Activated T-cell treated with anti-CD3 and anti-CD28 coated beads, Interleukin-2, amount 50 U/mL, for 72 hours (primary cell): Measurements from ENCODE around the gene SH3BP2. TPM values are rescaled to one million over a fixed set of nuclear protein-coding genes. Genes with fewer than 3 reads are reported as not detected.

Experiments used
- ATAC-seq, 2 donors: fragments of 150-1000 bp; cut with Tn5 transposase; replicated peaks in 1 of 2; 2 replicates each; pipeline ENCODE4 v1.10.0; 2021; ENCODE audit warnings: moderate library complexity in 2 of 2, mild to moderate bottlenecking in 1 of 2
- DNase-seq, 2 donors: peaks; one replicate each; pipeline ENCODE4 v3.0.0; 2021 to 2022; ENCODE audit warnings: mixed read lengths in 1 of 2
- H3K27ac Mint-ChIP-seq: one replicate; pipeline ENCODE4 v1.8.0; 2022; ENCODE audit warnings: mild to moderate bottlenecking, moderate library complexity, mixed read lengths
- H3K27me3 Mint-ChIP-seq: one replicate; pipeline ENCODE4 v1.8.0; 2022; ENCODE audit warnings: low read depth, mixed read lengths
- H3K36me3 Mint-ChIP-seq, 2 donors: one replicate each; pipeline ENCODE4 v1.8.0; 2022; ENCODE audit warnings: mixed read lengths in 2 of 2, mild to moderate bottlenecking in 1 of 2; ENCODE audit not compliant: insufficient read depth in 2 of 2
- H3K4me1 Mint-ChIP-seq: one replicate; pipeline ENCODE4 v1.8.0; 2022; ENCODE audit warnings: low read depth, mixed read lengths
- H3K4me3 Mint-ChIP-seq, 2 donors: one replicate each; pipeline ENCODE4 v1.8.0; 2022; ENCODE audit warnings: mild to moderate bottlenecking in 2 of 2, mixed read lengths in 2 of 2, moderate library complexity in 2 of 2
- H3K9me3 Mint-ChIP-seq, 2 donors: one replicate each; pipeline ENCODE4 v1.8.0; 2022; ENCODE audit warnings: mixed read lengths in 2 of 2
- total RNA-seq, 2 donors: library from RNA; stranded (reverse); gene quantifications; one replicate each; pipeline ENCODE4 v1.2.3, GENCODE V29; 2022

The SH3BP2 gene
- total RNA-seq, 2 donors from 2014 or later = 60.7 to 65.6 TPM

DNA sequence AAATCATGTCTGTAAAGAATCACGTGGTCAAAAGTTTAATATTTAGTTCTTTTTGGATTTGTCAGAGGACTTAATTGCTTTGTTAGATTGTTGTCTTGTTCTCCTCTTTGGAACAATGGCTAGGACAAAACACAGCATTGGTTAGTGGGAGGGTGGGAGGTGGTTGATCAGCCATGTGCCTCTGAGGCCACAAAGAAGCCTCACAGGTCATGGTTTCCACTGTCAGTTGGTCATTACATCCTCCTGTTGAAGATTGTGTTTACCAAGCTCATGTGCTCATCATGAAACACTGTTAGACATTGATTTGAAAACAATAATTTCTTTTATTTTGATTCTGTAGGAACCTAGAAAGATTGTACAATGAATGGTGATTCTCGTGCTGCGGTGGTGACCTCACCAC lies 82.7 kb downstream of the SH3BP2 start:
- peaks cover 41% of the 10 kb centered on the region for H3K4me1 Mint-ChIP-seq
- ATAC-seq (no peak), DNase-seq (no peak)
- no peaks in the 10 kb centered on the region for H3K9me3 Mint-ChIP-seq
- H3K4me3 Mint-ChIP-seq = no peak overlapping the region
- H3K27ac Mint-ChIP-seq = no peak overlapping the region
- peaks cover 5 to 21% of the 10 kb centered on the region in 2 donors for H3K36me3 Mint-ChIP-seq
- H3K27me3 Mint-ChIP-seq = no peaks in the 10 kb centered on the region

GRCh38 chr4:2878346-2878745 lies 85.5 kb downstream of the SH3BP2 start:
- H3K4me1 Mint-ChIP-seq = peaks cover 26% of the 10 kb centered on the region

DNA sequence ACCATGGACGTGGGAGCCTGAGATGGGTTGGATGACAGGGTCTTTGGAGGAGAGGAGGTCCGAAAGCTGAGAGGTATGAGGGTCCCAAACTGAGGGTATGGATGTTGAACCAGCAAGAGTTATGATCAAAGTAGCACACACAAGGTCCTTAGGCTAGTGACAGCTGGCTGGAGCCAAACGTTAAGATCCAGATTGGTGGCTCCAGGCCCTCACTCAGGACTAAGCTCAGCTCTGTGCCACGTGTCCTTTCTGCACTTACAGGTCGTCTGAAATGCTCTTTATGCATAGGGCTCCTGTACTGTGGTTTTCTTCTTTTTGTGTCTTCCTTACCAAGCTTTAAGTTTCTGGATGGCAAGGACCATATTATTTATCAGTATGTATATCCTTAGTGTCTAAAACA lies 86.1 kb downstream of the SH3BP2 start:
- Mint-ChIP-seq H3K9me3 (no peaks in the 10 kb centered on the region), H3K27me3 (no peaks in the 10 kb centered on the region), H3K27ac (no peak overlapping the region), H3K4me1 (peaks cover 26% of the 10 kb centered on the region), H3K36me3 (peaks cover 5 to 24% of the 10 kb centered on the region in 2 donors), H3K4me3 (no peak overlapping the region)
- ATAC-seq (no peak), DNase-seq (no peak)

More at GRCh38 chr4:2878346-2878745, 85.5 kb downstream of the SH3BP2 start:
- peak in 1 of 2 donors; percentile 4 for DNase-seq
- peak overlapping the region; percentile 1 to 2 for H3K4me3 Mint-ChIP-seq
- H3K27me3 Mint-ChIP-seq = no peaks in the 10 kb centered on the region
- peak overlapping the region; percentile 1 for H3K27ac Mint-ChIP-seq
- H3K9me3 Mint-ChIP-seq = no peaks in the 10 kb centered on the region
- ATAC-seq = peak; percentile 71 to 80
- peaks cover 5 to 21% of the 10 kb centered on the region in 2 donors for H3K36me3 Mint-ChIP-seq

DNA sequence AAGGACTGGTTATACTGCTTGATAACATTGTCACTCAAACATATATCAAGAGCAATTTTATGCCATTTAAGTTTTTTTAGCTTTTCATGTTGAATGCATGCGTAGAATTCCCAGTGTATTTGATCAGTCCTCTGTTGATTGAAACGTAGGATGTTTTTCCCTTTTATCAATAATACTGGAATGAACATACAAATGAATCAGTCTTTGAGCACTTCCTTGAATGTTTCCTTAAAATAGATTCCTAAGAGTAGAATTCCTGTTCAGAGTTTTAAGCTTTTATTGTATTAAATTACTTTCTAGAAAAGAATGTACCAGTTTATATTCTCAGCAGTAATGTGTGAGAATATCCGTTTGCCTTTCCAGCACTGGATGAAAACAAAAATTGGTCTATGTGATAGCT lies 88.5 kb downstream of the SH3BP2 start:
- ATAC-seq (no peak), DNase-seq (no peak)
- H3K36me3 Mint-ChIP-seq = peaks cover 17 to 36% of the 10 kb centered on the region in 2 donors
- no peak overlapping the region for H3K27ac Mint-ChIP-seq
- H3K27me3 Mint-ChIP-seq = no peaks in the 10 kb centered on the region
- no peaks in the 10 kb centered on the region for H3K9me3 Mint-ChIP-seq
- H3K4me1 Mint-ChIP-seq = peaks cover 19% of the 10 kb centered on the region
- H3K4me3 Mint-ChIP-seq = no peak overlapping the region

DNA sequence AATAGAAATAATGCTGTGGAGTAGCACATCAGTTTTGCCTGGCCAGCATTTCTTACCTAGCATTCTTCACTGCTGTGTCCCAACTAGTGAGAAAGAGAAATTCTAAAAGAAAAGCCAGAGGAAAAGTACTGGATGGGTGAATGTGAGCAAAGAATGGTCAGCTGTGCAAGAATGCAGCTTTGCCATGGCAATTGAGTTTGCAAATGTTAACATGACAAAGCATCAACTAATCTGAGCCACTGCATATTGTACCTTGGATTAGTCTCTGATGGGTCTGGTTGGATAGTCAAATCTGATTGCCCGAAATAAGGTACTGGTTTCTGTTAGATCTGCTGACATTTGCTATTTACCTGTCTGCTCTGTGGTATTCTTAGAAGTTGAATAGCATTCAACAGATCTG lies 89.5 kb downstream of the SH3BP2 start:
- Mint-ChIP-seq H3K36me3 (peaks cover 17 to 36% of the 10 kb centered on the region in 2 donors), H3K4me1 (peaks cover 15% of the 10 kb centered on the region), H3K27ac (no peak overlapping the region), H3K9me3 (no peaks in the 10 kb centered on the region), H3K27me3 (no peaks in the 10 kb centered on the region), H3K4me3 (no peak overlapping the region)
- no peak for ATAC-seq
- DNase-seq = no peak

DNA sequence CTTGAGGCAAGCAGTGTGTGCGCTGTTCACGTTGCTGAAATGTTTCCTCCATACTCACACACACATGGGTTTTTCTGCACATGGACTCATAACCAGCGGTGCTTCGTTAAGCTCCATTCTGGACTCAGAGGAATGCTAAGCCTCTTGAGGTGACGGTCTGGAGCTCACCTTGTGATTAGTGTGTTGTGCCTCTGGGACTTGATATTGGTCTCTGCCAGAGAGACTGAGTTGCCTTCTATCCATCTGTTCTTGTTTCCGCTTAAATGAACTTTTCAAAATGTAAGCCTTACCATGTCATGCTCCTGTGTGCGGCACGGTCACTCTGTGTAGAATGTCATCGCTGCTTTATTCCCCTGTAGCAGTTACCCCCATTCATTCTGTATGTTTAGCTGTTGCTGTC lies 93.3 kb downstream of the SH3BP2 start:
- DNase-seq (no peak), ATAC-seq (no peak)
- H3K27me3 Mint-ChIP-seq = no peaks in the 10 kb centered on the region
- H3K36me3 Mint-ChIP-seq = peaks cover 14 to 19% of the 10 kb centered on the region in 2 donors
- peaks cover 5% of the 10 kb centered on the region for H3K4me1 Mint-ChIP-seq
- H3K27ac Mint-ChIP-seq = peak overlapping the region; percentile 80
- no peak overlapping the region for H3K4me3 Mint-ChIP-seq
- H3K9me3 Mint-ChIP-seq = no peaks in the 10 kb centered on the region

DNA sequence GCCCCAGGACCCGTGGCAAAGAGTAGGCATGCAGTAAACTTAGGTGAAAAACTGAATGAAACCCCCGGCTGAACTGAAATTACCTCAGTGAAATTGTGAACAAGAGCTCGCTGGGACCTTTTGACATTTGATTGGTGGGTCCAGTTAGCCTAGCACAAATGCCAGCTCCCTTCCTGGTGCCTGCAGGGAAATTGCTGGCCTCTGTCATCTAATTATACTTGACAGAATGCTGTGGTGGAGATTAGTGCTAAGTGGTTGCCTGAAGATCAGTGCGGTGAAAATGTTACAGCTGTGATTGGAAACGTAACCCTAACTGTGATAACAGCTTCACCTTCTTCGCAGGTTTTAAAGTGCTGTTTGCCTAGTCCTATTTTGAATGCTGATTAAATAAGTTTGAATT lies 93.7 kb downstream of the SH3BP2 start:
- H3K9me3 Mint-ChIP-seq = no peaks in the 10 kb centered on the region
- H3K27ac Mint-ChIP-seq = no peak overlapping the region
- DNase-seq (no peak), ATAC-seq (no peak)
- no peaks in the 10 kb centered on the region for H3K27me3 Mint-ChIP-seq
- H3K36me3 Mint-ChIP-seq = peaks cover 14 to 19% of the 10 kb centered on the region in 2 donors
- H3K4me3 Mint-ChIP-seq = no peak overlapping the region
- peaks cover 5% of the 10 kb centered on the region for H3K4me1 Mint-ChIP-seq

DNA sequence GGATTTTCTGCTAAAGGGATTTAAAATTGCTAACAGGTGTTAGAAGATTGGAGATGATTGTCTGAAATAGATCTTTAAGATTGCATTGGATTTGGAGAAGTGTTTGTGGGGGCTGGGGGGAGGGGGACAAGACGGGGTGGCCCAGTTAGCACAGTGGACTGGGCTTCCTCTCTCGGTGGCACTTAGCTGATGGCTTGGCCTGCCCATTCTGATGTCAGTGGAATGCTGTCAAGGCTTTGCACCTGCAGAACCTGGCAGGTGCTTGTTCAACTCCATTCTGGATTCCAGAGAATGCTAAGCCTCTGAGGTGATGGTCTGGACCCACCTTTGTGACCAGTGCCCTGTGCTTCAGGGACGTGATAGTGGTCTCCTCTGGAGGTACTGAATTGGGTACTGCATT lies 94.5 kb downstream of the SH3BP2 start:
- Mint-ChIP-seq H3K27me3 (no peaks in the 10 kb centered on the region), H3K4me3 (no peak overlapping the region), H3K9me3 (no peaks in the 10 kb centered on the region), H3K27ac (no peak overlapping the region), H3K36me3 (peaks cover 14 to 17% of the 10 kb centered on the region in 2 donors), H3K4me1 (peaks cover 5% of the 10 kb centered on the region)
- ATAC-seq (no peak), DNase-seq (no peak)

GRCh38 chr4:2888886-2889285 lies 96.0 kb downstream of the SH3BP2 start:
- peak overlapping the region; percentile 13 for H3K27ac Mint-ChIP-seq
- peaks cover 14 to 16% of the 10 kb centered on the region in 2 donors for H3K36me3 Mint-ChIP-seq

More at GRCh38 chr4:2888886-2889285, 96.0 kb downstream of the SH3BP2 start:
- Mint-ChIP-seq H3K4me3 (no peak overlapping the region), H3K27me3 (no peaks in the 10 kb centered on the region), H3K4me1 (peaks cover 5% of the 10 kb centered on the region), H3K9me3 (no peaks in the 10 kb centered on the region)
- no peak for DNase-seq
- no peak for ATAC-seq

Other genes starting within 250 kb of the SH3BP2 start
- gene TNIP2, start 36.7 kb upstream of the SH3BP2 start, total RNA-seq = 10 to 100 TPM; 72.3 to 85.8 TPM
- gene ADD1, start 50.8 kb downstream of the SH3BP2 start, total RNA-seq = 100 to 1,000 TPM; 281 to 282 TPM
- gene NOP14, start 170.3 kb downstream of the SH3BP2 start, total RNA-seq = 10 to 100 TPM; 72.0 to 75.8 TPM
- 1 to 10 TPM; 3.8 to 5.5 TPM for gene GRK4, start 170.5 kb downstream of the SH3BP2 start, total RNA-seq